Liver (tissue), 3 donors: ENCODE results near the gene TMEM183A.

Experiments
- FOXA1 ChIP-seq: IDR thresholded peaks from 2 replicates; pipeline ENCODE4 v1.6.1; 2016; ENCODE audit warnings: antibody characterized with exemption
- GABPA ChIP-seq, 2 donors: IDR thresholded peaks in 1 of 2; conservative IDR thresholded peaks in 1 of 2; 2 replicates each; pipeline ENCODE4 v1.6.1; 2016; ENCODE audit warnings: antibody characterized with exemption in 2 of 2, mild to moderate bottlenecking in 1 of 2, moderate library complexity in 1 of 2
- HNF4A ChIP-seq, 2 donors: conservative IDR thresholded peaks; 2 replicates each; pipeline ENCODE4 v1.6.1; 2016; ENCODE audit warnings: antibody characterized with exemption in 2 of 2, mild to moderate bottlenecking in 2 of 2
- HNF4G ChIP-seq: IDR thresholded peaks from 2 replicates; pipeline ENCODE4 v1.6.1; 2016; ENCODE audit warnings: antibody characterized with exemption
- JUND ChIP-seq, 2 donors: IDR thresholded peaks; 2 replicates each; pipeline ENCODE4 v1.6.1; 2016; ENCODE audit warnings: antibody characterized with exemption in 2 of 2
- RAD21 ChIP-seq, 2 donors: IDR thresholded peaks; 2 replicates each; pipeline ENCODE4 v1.6.1; 2016; ENCODE audit warnings: antibody characterized with exemption in 2 of 2, mild to moderate bottlenecking in 2 of 2
- SP1 ChIP-seq: IDR thresholded peaks from 2 replicates; pipeline ENCODE4 v1.6.1; 2018; ENCODE audit warnings: antibody characterized with exemption, mild to moderate bottlenecking
- TAF1 ChIP-seq: conservative IDR thresholded peaks from 2 replicates; pipeline ENCODE4 v1.6.1; 2016; ENCODE audit warnings: antibody characterized with exemption, mild to moderate bottlenecking
- YY1 ChIP-seq: IDR thresholded peaks from 2 replicates; pipeline ENCODE4 v1.6.1; 2016; ENCODE audit warnings: antibody characterized with exemption, mild to moderate bottlenecking
- TF ChIP-seq, protein P1 (sequence below): fragments of 150-350 bp; IDR thresholded peaks from 2 replicates; pipeline ENCODE4 v1.5.1; 2017; ENCODE audit warnings: improper control_type of control experiment, low read depth, low read length; ENCODE audit not compliant: missing input control
- TF ChIP-seq, protein P2 (sequence below): IDR thresholded peaks from 2 replicates; pipeline ENCODE4 v1.6.1; 2016; ENCODE audit warnings: antibody characterized with exemption
- TF ChIP-seq, protein P3 (sequence below): IDR thresholded peaks from 2 replicates; pipeline ENCODE4 v1.6.1; 2016; ENCODE audit warnings: antibody characterized with exemption, mild to moderate bottlenecking
- donor health status: healthy.
- donor health status: healthy.

DNA sequence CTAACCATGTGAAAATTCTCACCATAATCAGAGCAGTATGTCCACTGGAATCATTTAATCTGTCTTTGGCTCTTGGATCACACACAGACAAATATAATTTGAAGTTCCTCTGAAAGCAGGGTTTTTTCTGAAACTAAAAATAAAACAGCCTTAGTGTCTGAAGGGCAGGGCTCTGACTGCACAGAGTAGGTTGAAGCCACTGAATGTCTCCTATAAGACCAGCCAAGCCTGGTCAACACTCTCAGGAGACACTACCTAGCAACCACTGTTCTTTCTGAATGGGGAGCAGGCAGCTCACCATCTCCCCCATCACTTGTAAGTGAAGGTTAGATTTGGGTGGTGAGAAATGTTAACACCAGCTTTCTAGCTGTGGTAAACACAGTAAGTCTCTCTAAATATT is 16.1 kb upstream of the TMEM183A start:
- TF ChIP-seq, protein P1, sequence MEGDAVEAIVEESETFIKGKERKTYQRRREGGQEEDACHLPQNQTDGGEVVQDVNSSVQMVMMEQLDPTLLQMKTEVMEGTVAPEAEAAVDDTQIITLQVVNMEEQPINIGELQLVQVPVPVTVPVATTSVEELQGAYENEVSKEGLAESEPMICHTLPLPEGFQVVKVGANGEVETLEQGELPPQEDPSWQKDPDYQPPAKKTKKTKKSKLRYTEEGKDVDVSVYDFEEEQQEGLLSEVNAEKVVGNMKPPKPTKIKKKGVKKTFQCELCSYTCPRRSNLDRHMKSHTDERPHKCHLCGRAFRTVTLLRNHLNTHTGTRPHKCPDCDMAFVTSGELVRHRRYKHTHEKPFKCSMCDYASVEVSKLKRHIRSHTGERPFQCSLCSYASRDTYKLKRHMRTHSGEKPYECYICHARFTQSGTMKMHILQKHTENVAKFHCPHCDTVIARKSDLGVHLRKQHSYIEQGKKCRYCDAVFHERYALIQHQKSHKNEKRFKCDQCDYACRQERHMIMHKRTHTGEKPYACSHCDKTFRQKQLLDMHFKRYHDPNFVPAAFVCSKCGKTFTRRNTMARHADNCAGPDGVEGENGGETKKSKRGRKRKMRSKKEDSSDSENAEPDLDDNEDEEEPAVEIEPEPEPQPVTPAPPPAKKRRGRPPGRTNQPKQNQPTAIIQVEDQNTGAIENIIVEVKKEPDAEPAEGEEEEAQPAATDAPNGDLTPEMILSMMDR, result no peak
- TF ChIP-seq, protein P2, sequence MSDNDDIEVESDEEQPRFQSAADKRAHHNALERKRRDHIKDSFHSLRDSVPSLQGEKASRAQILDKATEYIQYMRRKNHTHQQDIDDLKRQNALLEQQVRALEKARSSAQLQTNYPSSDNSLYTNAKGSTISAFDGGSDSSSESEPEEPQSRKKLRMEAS, result no peak
- TF ChIP-seq GABPA (IDR thresholded peaks at IDR 0.05 in 1 of 2, conservative IDR thresholded peaks at IDR 0.05 in 1 of 2) (no peak), TAF1 (no peak), SP1 (no peak), YY1 (no peak), RAD21 (IDR thresholded peaks at IDR 0.05) (no peak), HNF4G (no peak), JUND (IDR thresholded peaks at IDR 0.05) (no peak), HNF4A (conservative IDR thresholded peaks at IDR 0.05) (no peak), FOXA1 (no peak)
- TF ChIP-seq, protein P3, sequence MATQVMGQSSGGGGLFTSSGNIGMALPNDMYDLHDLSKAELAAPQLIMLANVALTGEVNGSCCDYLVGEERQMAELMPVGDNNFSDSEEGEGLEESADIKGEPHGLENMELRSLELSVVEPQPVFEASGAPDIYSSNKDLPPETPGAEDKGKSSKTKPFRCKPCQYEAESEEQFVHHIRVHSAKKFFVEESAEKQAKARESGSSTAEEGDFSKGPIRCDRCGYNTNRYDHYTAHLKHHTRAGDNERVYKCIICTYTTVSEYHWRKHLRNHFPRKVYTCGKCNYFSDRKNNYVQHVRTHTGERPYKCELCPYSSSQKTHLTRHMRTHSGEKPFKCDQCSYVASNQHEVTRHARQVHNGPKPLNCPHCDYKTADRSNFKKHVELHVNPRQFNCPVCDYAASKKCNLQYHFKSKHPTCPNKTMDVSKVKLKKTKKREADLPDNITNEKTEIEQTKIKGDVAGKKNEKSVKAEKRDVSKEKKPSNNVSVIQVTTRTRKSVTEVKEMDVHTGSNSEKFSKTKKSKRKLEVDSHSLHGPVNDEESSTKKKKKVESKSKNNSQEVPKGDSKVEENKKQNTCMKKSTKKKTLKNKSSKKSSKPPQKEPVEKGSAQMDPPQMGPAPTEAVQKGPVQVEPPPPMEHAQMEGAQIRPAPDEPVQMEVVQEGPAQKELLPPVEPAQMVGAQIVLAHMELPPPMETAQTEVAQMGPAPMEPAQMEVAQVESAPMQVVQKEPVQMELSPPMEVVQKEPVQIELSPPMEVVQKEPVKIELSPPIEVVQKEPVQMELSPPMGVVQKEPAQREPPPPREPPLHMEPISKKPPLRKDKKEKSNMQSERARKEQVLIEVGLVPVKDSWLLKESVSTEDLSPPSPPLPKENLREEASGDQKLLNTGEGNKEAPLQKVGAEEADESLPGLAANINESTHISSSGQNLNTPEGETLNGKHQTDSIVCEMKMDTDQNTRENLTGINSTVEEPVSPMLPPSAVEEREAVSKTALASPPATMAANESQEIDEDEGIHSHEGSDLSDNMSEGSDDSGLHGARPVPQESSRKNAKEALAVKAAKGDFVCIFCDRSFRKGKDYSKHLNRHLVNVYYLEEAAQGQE, result no peak
